K562 (cell line): ENCODE results near the gene RNF19B. TPM values are rescaled to one million over a fixed set of nuclear protein-coding genes. Genes with fewer than 3 reads are reported as not detected.
A peak's percentile ranks its signal among the peaks of the same experiment; 100 is the strongest.

Experiments
- BMI1 ChIP-seq: fragments of 150-350 bp; IDR thresholded peaks from 2 replicates; pipeline ENCODE4 v1.6.1; 2014; ENCODE audit warnings: low read length
- CAMTA2 ChIP-seq: fragments of 250-450 bp; sonication (Bioruptor Pico); conservative IDR thresholded peaks from 2 replicates; pipeline ENCODE4 v1.5.1; 2022
- CTBP1 ChIP-seq: fragments of 450-650 bp; IDR thresholded peaks from 2 replicates; pipeline ENCODE4 v1.6.1; 2016; ENCODE audit warnings: borderline replicate concordance
- DACH1 ChIP-seq: fragments of 450-650 bp; IDR thresholded peaks from 2 replicates; pipeline ENCODE4 v1.6.1; 2018; ENCODE audit not compliant: partially characterized antibody
- FOXA1 ChIP-seq: fragments of 450-650 bp; IDR thresholded peaks from 2 replicates; pipeline ENCODE4 v1.6.1; 2016; ENCODE audit warnings: mild to moderate bottlenecking, borderline replicate concordance
- HMG20A ChIP-seq: fragments of 450-650 bp; formaldehyde crosslinking; conservative IDR thresholded peaks from 2 replicates; pipeline ENCODE4 v1.4.0; 2020; ENCODE audit warnings: mild to moderate bottlenecking, mixed read lengths
- HNRNPH1 ChIP-seq: fragments of 200-400 bp; formaldehyde crosslinking; optimal IDR thresholded peaks from 2 replicates; pipeline ENCODE3; 2017; ENCODE audit warnings: low read depth, mild to moderate bottlenecking, low read length, moderate library complexity
- JUN ChIP-seq, 2 experiments: sonication (generic) in 1 of 2; formaldehyde crosslinking in 1 of 2; IDR thresholded peaks; 2 replicates each; pipeline versions ENCODE4 v1.6.1 to v1.8.0; 2012 to 2022; ENCODE audit warnings: borderline replicate concordance in 2 of 2, mild to moderate bottlenecking in 2 of 2, improper control_type of control experiment in 1 of 2, low read depth in 1 of 2, low read length in 1 of 2, missing genetic modification reagents in 1 of 2
- JUND ChIP-seq, 2 experiments: IDR thresholded peaks; 2 replicates in 1 of 2; 3 replicates in 1 of 2; pipeline ENCODE4 v1.6.1; 2011; ENCODE audit warnings: borderline replicate concordance in 2 of 2, low read depth in 2 of 2, low read length in 2 of 2, improper control_type of control experiment in 1 of 2, missing biosample characterization in 1 of 2, missing genetic modification characterization in 1 of 2, missing genetic modification reagents in 1 of 2
- MAFG ChIP-seq: fragments of 450-650 bp; conservative IDR thresholded peaks from 2 replicates; pipeline ENCODE4 v1.6.1; 2016; ENCODE audit warnings: missing genetic modification characterization, missing compliant biosample characterization
- MED1 ChIP-seq: sonication (generic); formaldehyde crosslinking; IDR thresholded peaks from 2 replicates; pipeline ENCODE4 v1.8.1; 2023; ENCODE audit warnings: missing genetic modification reagents, borderline replicate concordance
- MEIS2 ChIP-seq: fragments of 450-650 bp; IDR thresholded peaks from 2 replicates; pipeline ENCODE4 v1.6.1; 2014; ENCODE audit warnings: mild to moderate bottlenecking; ENCODE audit not compliant: partially characterized antibody
- NR3C1 ChIP-seq: sonication (generic); formaldehyde crosslinking; IDR thresholded peaks from 2 replicates; pipeline ENCODE4 v1.8.1; 2022; ENCODE audit warnings: missing genetic modification reagents
- PRPF4 ChIP-seq: fragments of 200-400 bp; formaldehyde crosslinking; IDR thresholded peaks from one replicate; pipeline ENCODE4 v1.6.1; 2017; ENCODE audit warnings: low read length, low read depth, mild to moderate bottlenecking; ENCODE audit not compliant: insufficient read depth, poor library complexity, severe bottlenecking
- RHOXF2B ChIP-seq: fragments of 250-450 bp; sonication (Bioruptor Pico); conservative IDR thresholded peaks from 2 replicates; pipeline ENCODE4 v1.5.1; 2021
- ZNF184 ChIP-seq: sonication (generic); formaldehyde crosslinking; IDR thresholded peaks from 2 replicates; pipeline ENCODE4 v1.5.0; 2020; ENCODE audit warnings: missing genetic modification reagents
- ZNF586 ChIP-seq: fragments of 450-650 bp; formaldehyde crosslinking; conservative IDR thresholded peaks from 2 replicates; pipeline ENCODE4 v1.4.0; 2020; ENCODE audit warnings: mild to moderate bottlenecking, moderate library complexity
- polyA plus RNA-seq, 8 experiments: library from polyadenylated mRNA; depleted of rRNA in 4 of 8; stranded (reverse) in 5 of 8; unstranded in 3 of 8; fragments of >200 nt; fragmentation: Nextera tagmentation in 2 of 8; fragmentation: Illumina TruSeq in 1 of 8; extraction: Ambion mirVana in 2 of 8; extraction: Trizol in 1 of 8; gene quantifications; 2 replicates each; pipeline versions ENCODE4 v1.2.1 to v1.2.3, GENCODE V29; 2011 to 2014; ENCODE audit warnings: inconsistent platforms in 1 of 8, missing spikeins in 1 of 8
- total RNA-seq, 7 experiments: library from RNA; depleted of rRNA in 6 of 7; stranded (reverse); fragments of >200 nt in 6 of 7; fragmentation: Illumina TruSeq in 2 of 7; extraction: Trizol in 2 of 7; gene quantifications; 2 replicates each; pipeline versions ENCODE4 v1.2.1 to v1.2.3, GENCODE V29; 2011 to 2021; ENCODE audit warnings: low replicate concordance in 1 of 7
- TF ChIP-seq, protein P1 (sequence below): fragments of 250-450 bp; sonication (Bioruptor Pico); IDR thresholded peaks from 2 replicates; pipeline ENCODE4 v1.9.0; 2021; ENCODE audit warnings: mild to moderate bottlenecking, inconsistent platforms
- TF ChIP-seq, protein P2 (sequence below): sonication (generic); formaldehyde crosslinking; IDR thresholded peaks from 2 replicates; pipeline ENCODE4 v1.8.1; 2023; ENCODE audit warnings: mild to moderate bottlenecking, missing genetic modification reagents
- TF ChIP-seq, protein P3 (sequence below): sonication (generic); formaldehyde crosslinking; IDR thresholded peaks from 2 replicates; pipeline ENCODE4 v1.4.0; 2020; ENCODE audit warnings: mild to moderate bottlenecking, missing genetic modification reagents
- TF ChIP-seq, protein P4 (sequence below): IDR thresholded peaks from 2 replicates; pipeline ENCODE4 v1.6.1; 2011; ENCODE audit not compliant: insufficient read length; ENCODE audit errors: extremely low read depth

The RNF19B gene
- total and polyA plus RNA-seq, 9 of the 15 experiments (the other 6 are each of a cell fraction or from before 2014, with no cell fraction given): 2.6 to 14.9 (median 10.1) TPM

DNA sequence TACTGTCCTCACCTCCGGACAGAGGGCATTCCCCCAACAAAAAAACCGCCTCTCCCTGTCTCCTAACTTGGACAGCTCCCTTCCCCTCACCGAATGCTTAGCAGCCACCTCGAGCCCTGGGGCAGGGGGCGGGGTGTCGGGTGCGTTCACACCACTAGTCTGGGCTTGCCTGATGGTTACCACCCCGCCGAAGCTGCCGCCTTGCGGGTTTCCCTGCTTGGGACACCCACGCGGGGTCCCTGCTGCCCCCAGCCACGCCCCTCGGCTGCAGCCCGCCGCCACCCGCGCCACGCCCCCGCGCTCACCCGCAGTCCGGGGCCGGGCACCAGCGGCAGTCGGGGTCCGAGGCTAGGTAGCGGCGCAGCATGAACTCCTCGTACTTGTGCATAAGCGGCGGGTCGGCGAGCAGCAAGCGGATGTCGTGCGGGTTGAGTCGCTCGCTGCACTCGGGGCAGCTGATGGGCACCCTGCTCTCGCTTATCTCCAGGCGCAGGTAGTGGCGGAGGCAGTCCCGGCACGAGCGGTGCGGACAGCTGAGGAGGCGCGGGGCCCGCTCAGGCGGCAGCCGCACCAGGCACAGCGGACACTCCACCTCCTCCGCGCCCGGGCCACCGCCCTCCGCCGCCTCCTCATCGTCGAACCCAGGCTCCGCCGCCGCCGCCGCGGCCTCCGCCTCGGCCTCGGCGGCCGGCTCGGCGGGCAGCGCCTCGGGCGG is 706 bp downstream of the RNF19B start (continued):
- peak; percentile 38 for TF ChIP-seq CTBP1
- no peak for TF ChIP-seq CAMTA2
- TF ChIP-seq RHOXF2B (CRISPR knock-in tag): no peak
- TF ChIP-seq JUN (IDR thresholded peaks at IDR 0.05; ENCODE audit: borderline replicate concordance, low read depth, low read length): no peak
- TF ChIP-seq JUN (CRISPR knock-in tag; IDR thresholded peaks at IDR 0.05; ENCODE audit: borderline replicate concordance): no peak
- no peak for TF ChIP-seq FOXA1
- no peak for TF ChIP-seq HNRNPH1
- TF ChIP-seq MED1 (CRISPR knock-in tag): no peak
- TF ChIP-seq, protein P1, sequence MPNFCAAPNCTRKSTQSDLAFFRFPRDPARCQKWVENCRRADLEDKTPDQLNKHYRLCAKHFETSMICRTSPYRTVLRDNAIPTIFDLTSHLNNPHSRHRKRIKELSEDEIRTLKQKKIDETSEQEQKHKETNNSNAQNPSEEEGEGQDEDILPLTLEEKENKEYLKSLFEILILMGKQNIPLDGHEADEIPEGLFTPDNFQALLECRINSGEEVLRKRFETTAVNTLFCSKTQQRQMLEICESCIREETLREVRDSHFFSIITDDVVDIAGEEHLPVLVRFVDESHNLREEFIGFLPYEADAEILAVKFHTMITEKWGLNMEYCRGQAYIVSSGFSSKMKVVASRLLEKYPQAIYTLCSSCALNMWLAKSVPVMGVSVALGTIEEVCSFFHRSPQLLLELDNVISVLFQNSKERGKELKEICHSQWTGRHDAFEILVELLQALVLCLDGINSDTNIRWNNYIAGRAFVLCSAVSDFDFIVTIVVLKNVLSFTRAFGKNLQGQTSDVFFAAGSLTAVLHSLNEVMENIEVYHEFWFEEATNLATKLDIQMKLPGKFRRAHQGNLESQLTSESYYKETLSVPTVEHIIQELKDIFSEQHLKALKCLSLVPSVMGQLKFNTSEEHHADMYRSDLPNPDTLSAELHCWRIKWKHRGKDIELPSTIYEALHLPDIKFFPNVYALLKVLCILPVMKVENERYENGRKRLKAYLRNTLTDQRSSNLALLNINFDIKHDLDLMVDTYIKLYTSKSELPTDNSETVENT (CRISPR knock-in tag): peak; percentile 39; the same call in 1 of the 2 replicates
- peak; percentile 20 for TF ChIP-seq MEIS2
- TF ChIP-seq JUND (IDR thresholded peaks at IDR 0.05; ENCODE audit: borderline replicate concordance, low read depth, low read length): 0 out of 2 replicates have a peak, but pooled peaks have one; percentile 8
- no peak for TF ChIP-seq JUND (tag; IDR thresholded peaks at IDR 0.05; ENCODE audit: borderline replicate concordance, low read depth, low read length)
- TF ChIP-seq HMG20A: no peak
- TF ChIP-seq BMI1: no peak
- TF ChIP-seq, protein P2, sequence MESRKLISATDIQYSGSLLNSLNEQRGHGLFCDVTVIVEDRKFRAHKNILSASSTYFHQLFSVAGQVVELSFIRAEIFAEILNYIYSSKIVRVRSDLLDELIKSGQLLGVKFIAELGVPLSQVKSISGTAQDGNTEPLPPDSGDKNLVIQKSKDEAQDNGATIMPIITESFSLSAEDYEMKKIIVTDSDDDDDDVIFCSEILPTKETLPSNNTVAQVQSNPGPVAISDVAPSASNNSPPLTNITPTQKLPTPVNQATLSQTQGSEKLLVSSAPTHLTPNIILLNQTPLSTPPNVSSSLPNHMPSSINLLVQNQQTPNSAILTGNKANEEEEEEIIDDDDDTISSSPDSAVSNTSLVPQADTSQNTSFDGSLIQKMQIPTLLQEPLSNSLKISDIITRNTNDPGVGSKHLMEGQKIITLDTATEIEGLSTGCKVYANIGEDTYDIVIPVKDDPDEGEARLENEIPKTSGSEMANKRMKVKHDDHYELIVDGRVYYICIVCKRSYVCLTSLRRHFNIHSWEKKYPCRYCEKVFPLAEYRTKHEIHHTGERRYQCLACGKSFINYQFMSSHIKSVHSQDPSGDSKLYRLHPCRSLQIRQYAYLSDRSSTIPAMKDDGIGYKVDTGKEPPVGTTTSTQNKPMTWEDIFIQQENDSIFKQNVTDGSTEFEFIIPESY (CRISPR knock-in tag): no peak
- no peak for TF ChIP-seq ZNF184 (CRISPR knock-in tag)
- TF ChIP-seq, protein P3, sequence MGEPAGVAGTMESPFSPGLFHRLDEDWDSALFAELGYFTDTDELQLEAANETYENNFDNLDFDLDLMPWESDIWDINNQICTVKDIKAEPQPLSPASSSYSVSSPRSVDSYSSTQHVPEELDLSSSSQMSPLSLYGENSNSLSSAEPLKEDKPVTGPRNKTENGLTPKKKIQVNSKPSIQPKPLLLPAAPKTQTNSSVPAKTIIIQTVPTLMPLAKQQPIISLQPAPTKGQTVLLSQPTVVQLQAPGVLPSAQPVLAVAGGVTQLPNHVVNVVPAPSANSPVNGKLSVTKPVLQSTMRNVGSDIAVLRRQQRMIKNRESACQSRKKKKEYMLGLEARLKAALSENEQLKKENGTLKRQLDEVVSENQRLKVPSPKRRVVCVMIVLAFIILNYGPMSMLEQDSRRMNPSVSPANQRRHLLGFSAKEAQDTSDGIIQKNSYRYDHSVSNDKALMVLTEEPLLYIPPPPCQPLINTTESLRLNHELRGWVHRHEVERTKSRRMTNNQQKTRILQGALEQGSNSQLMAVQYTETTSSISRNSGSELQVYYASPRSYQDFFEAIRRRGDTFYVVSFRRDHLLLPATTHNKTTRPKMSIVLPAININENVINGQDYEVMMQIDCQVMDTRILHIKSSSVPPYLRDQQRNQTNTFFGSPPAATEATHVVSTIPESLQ (CRISPR knock-in tag): no peak
- TF ChIP-seq, protein P4, sequence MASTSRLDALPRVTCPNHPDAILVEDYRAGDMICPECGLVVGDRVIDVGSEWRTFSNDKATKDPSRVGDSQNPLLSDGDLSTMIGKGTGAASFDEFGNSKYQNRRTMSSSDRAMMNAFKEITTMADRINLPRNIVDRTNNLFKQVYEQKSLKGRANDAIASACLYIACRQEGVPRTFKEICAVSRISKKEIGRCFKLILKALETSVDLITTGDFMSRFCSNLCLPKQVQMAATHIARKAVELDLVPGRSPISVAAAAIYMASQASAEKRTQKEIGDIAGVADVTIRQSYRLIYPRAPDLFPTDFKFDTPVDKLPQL: no peak
- peak; percentile 32 for TF ChIP-seq DACH1
- no peak for TF ChIP-seq PRPF4
- TF ChIP-seq ZNF586 (CRISPR knock-in tag): no peak
- no peak for TF ChIP-seq NR3C1 (CRISPR knock-in tag)
- TF ChIP-seq MAFG: no peak
